ENCODE data around the gene ZKSCAN4.
A peak's percentile ranks its signal among the peaks of the same experiment; 100 is the strongest.

ZKSCAN4 gene

GRCh38 chr6:28252009-28252975 lies at the start of gene ZKSCAN4:
Gene ZKSCAN4 (minus strand): TSS chr6:28252269. CDS start chr6:28251980, 289 bp downstream.
- DNase-seq, result peak; percentile 89

GRCh38 chr6:28296520-28297060 lies 44.5 kb upstream of the ZKSCAN4 start:
- no peak for DNase-seq

- DNase-seq, result no peak
Observed at GRCh38 chr6:28295326-28295725, 43.3 kb upstream of the ZKSCAN4 start.

- DNase-seq, result no peak
Observed at GRCh38 chr6:28291573-28291972, 39.5 kb upstream of the ZKSCAN4 start.

DNA sequence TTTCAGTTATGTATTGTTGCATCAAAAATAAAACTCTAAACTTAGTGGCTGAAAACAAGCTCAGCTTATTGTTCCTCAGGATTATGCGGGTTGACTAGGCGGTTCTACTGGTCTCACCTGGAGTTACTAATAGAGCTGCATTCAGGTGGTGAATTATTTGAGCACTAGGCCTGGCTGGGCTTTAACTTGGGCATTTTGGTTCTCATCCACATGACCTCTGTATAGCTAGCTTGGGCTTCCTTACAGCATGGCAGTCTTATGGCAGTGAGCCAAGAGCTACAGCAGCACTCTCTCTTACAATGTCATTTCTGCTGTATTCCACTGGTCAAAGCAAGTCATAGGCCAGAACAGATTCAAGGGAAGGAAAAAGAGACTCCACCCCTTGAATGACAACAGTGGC lies 30.9 kb upstream of the ZKSCAN4 start:
- DNase-seq, result no peak

- DNase-seq, result peak; percentile 40
Observed at GRCh38 chr6:28281288-28282064, 29.4 kb upstream of the ZKSCAN4 start, which contains the start of gene PGBD1. Gene PGBD1 (plus strand): TSS chr6:28281572. CDS start chr6:28283814, 2,242 bp downstream.

GRCh38 chr6:28280595-28281287 lies 28.7 kb upstream of the ZKSCAN4 start:
- DNase-seq, result no peak

DNA sequence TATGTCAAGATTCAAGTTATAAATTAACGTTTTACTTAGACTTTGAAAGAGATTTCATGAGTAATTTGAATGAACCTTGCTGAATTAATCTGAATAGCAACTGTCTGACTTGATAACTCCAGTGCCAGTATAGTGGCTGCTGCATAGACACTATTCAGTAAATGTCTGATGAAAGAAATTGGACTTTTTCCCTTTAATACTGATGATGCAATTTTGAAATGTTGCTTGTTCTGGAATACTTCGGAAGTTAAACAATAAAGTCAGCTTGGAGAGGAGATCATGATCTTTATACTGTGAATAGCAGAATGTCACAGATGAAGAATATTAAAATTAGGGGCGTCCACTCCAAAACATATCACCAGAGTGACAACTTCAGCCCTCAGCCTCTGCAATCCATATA lies 25.7 kb upstream of the ZKSCAN4 start:
- DNase-seq, result no peak

DNA sequence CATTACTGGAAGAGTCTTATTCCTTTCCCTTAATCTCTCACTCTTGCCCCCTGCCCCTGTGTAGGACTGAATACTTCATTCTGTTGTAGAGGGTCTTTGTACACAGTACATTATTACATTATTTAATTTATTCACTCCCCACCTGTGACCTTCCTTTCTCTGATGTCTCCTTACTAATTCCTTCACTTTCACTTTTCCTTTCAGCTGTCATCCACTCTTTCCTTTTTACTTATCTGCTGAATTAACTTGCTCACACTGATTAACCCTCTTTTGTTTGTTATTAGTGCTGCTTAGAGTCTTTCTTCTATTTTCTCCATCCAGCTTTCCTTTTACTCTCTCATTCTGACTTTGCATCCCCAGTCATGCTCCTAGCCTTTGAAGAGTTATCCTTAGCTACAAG lies 22.8 kb upstream of the ZKSCAN4 start:
- no peak for DNase-seq

- no peak for DNase-seq
Observed at GRCh38 chr6:28269492-28269891, 17.4 kb upstream of the ZKSCAN4 start.

DNA sequence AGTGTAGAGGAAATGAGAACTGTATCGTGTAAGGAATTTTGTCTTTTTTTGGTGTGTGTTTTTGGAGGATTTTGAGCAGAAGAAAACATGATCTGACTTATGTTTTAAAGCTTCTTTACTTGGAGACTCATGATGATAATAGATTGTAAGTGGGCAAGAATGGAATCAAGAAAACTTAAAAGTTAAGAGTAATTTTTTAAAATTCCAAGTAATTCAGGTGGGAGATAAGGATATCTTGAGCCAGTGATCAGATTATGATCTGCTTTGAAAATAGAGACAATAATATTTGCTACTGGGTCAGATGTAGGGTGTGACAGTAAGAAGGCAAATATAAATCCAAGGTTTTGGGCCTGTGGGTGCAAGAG lies 15.6 kb upstream of the ZKSCAN4 start:
- DNase-seq, result no peak

- peak; percentile 91 for DNase-seq
Observed at GRCh38 chr6:28266962-28267694, 15.1 kb upstream of the ZKSCAN4 start, which contains the start of gene ZSCAN26. Gene ZSCAN26 (plus strand): TSS chr6:28267143. CDS start chr6:28271920, 4,777 bp downstream.

- DNase-seq, result no peak
Observed at GRCh38 chr6:28266563-28266961, 14.5 kb upstream of the ZKSCAN4 start.

DNA sequence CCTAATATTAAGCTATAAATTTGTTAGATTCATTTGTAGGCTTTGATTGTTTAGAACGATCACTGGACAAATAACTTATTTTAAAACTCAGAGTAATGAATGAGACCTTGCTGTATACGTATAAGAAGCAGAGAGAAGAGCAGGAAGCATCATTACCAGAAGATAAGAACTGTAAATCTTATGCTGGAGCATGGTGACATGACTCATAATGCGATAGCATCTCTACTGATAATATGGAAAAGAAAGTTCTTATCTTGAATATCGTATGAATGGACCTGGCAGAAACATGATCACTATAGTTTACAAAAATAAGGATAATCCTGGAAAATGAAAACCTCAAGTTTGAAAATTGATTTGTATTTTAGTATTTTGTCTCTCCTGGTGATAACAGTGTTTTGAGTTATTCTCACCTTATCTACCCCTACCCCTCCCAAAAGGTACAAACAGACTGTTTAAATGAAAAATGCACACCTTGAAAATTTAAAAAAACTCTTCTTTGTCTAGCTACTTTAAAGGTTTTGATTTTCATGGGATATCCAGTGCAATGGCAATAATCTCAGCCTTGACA lies 12.8 kb upstream of the ZKSCAN4 start:
- DNase-seq, result no peak

DNA sequence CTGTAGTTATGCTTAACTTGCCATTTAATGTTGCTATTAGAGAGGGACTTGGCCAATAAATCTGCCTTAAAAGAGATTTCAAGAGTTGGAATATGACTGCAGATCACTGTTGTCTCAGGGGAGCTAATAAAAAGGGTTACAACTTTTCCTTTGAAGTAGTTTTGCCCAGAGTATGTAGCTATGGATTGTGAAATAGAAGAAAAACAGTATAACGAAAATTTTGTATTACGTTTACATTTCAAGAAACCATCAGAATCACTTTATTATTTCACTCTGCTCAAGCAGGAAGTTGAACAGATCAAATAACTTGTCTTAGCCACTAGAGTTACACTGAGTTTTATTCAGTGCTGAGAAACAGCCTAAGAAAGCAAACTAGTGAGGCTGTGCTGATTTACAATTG lies 11.9 kb upstream of the ZKSCAN4 start:
- no peak for DNase-seq

- peak; percentile 57 for DNase-seq
Observed at GRCh38 chr6:28258877-28259777, 7.1 kb upstream of the ZKSCAN4 start, which contains the start of gene NKAPL. Gene NKAPL (plus strand): TSS chr6:28259297. CDS start chr6:28259372, 75 bp downstream.

GRCh38 chr6:28257042-28257441 lies 5.0 kb upstream of the ZKSCAN4 start:
- no peak for DNase-seq

DNA sequence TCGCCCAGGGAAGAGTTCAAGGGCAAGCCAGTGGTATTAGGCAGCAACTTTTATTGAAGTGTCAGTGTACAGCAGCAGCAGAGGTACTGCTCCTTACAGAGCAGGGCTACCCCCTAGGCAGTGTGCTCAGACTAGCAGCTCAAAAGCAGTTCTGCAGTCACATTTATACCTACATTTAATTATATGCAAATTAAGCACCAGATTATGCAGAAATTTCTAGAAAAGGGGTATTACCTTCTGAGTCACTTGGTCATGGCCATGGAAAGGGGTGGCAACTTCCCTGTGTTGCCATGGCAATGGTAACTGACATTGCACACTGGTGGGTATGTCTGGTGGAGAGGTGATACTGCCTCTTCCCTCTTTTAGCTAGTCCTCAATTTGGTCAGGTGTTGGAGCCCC lies 2.1 kb upstream of the ZKSCAN4 start:
- no peak for DNase-seq

DNA sequence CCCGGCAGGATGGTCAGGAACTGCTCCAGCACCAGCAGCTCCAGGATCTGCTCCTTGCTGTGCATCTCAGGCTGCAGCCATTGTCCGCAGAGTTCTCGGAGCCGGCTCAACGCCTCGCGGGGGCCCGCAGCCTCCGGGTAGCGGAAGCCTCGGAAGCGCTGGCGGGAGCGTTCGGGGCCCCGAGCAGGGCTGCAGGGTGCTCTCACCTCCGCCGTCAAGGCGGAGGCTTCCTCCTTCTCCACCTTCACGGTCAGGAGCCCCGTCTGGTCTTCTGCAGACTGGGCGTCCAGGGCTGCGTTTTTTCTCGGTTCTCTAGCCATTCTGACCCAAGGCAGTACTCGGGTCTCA lies 434 bp downstream of the ZKSCAN4 start:
- DNase-seq, result peak; percentile 26

GRCh38 chr6:28250747-28251146 lies 1.3 kb downstream of the ZKSCAN4 start:
- no peak for DNase-seq

- no peak for DNase-seq
Observed at GRCh38 chr6:28248916-28249315, 3.2 kb downstream of the ZKSCAN4 start.
